MM.1S (cell line): Measurements from ENCODE around the gene AP4S1.

Experiments
- EZH2 ChIP-seq: fragments of 300-600 bp; sonication (generic); optimal IDR thresholded peaks from 2 replicates; pipeline ENCODE3; 2017; ENCODE audit warnings: low read depth, mild to moderate bottlenecking, antibody characterized with exemption, low read length, mixed read lengths
- EZH2phosphoT487 ChIP-seq: fragments of 300-600 bp; sonication (generic); IDR thresholded peaks from 2 replicates; pipeline ENCODE4 v1.6.1; 2018; ENCODE audit warnings: antibody characterized with exemption, low read length
- TF ChIP-seq, protein P1 (sequence below): fragments of 300-600 bp; sonication (generic); IDR thresholded peaks from 2 replicates; pipeline ENCODE4 v1.5.1; 2016; ENCODE audit warnings: antibody characterized with exemption, low read length, mixed read lengths

DNA sequence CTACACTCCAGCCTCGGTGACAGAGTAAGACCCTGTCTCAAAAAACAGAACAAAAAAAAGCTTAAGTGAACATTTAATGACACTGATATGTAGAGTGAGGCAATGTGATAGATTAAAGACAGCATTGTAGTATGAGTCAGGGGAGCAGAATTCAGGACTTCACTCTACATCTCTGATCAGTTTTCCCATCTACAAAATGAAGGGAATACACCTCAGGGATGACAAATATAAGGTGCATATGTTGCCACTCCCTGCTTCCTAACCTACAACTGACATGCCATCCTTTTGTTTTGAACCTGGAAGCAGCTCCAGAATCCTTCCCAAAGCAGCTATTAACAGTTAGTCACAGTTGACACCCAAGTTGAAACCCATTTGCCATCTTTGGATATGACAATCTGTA lies 31.6 kb downstream of the AP4S1 start:
- TF ChIP-seq, protein P1, sequence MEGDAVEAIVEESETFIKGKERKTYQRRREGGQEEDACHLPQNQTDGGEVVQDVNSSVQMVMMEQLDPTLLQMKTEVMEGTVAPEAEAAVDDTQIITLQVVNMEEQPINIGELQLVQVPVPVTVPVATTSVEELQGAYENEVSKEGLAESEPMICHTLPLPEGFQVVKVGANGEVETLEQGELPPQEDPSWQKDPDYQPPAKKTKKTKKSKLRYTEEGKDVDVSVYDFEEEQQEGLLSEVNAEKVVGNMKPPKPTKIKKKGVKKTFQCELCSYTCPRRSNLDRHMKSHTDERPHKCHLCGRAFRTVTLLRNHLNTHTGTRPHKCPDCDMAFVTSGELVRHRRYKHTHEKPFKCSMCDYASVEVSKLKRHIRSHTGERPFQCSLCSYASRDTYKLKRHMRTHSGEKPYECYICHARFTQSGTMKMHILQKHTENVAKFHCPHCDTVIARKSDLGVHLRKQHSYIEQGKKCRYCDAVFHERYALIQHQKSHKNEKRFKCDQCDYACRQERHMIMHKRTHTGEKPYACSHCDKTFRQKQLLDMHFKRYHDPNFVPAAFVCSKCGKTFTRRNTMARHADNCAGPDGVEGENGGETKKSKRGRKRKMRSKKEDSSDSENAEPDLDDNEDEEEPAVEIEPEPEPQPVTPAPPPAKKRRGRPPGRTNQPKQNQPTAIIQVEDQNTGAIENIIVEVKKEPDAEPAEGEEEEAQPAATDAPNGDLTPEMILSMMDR = no peak
- TF ChIP-seq EZH2phosphoT487 = no peak
- no peak for TF ChIP-seq EZH2
